ENCODE results near the gene CCDC18. TPM values are rescaled to one million over a fixed set of nuclear protein-coding genes. Genes with fewer than 3 reads are reported as not detected.

Gene CCDC18
- total and polyA plus RNA-seq, 10 donors = 9.0 to 18.2 (median 11.2) TPM

DNA sequence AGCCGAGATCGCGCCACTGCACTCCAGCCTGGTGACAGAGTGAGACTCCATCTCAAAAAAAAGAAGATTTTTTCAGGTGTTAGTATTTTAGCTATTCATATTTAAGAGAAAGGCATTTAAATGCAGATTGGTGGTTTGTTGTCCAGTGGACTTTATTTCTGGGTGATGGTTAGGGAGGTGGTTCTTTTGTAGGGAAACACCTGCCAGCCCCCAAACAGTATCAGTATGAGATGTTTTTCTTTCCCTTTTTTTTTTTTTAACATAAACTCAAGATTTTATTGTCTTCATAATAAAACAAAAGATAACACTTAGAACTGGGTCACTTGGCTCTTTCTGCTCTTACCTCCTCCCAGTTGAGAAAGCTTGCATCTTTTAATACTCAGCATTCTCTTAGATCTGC lies 9.9 kb downstream of the CCDC18 start:
- Histone ChIP-seq H3K9me3 (no peaks in the 10 kb centered on the region), H3K27me3 (replicated peaks in 1 of 7) (no peaks in the 10 kb centered on the region), H3K27ac (no peak overlapping the region), H3K4me3 (no peak overlapping the region), H3K4me1 (peaks cover 0 to 31% (median 15%) of the 10 kb centered on the region in 6 donors), H3K36me3 (peaks cover 0 to 37% (median 4%) of the 10 kb centered on the region in 6 donors)
- TF ChIP-seq, protein P1, sequence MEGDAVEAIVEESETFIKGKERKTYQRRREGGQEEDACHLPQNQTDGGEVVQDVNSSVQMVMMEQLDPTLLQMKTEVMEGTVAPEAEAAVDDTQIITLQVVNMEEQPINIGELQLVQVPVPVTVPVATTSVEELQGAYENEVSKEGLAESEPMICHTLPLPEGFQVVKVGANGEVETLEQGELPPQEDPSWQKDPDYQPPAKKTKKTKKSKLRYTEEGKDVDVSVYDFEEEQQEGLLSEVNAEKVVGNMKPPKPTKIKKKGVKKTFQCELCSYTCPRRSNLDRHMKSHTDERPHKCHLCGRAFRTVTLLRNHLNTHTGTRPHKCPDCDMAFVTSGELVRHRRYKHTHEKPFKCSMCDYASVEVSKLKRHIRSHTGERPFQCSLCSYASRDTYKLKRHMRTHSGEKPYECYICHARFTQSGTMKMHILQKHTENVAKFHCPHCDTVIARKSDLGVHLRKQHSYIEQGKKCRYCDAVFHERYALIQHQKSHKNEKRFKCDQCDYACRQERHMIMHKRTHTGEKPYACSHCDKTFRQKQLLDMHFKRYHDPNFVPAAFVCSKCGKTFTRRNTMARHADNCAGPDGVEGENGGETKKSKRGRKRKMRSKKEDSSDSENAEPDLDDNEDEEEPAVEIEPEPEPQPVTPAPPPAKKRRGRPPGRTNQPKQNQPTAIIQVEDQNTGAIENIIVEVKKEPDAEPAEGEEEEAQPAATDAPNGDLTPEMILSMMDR (IDR thresholded peaks at IDR 0.05 in 8 of 11, conservative IDR thresholded peaks at IDR 0.05 in 3 of 11) = no peak
- no peak for TF ChIP-seq POLR2AphosphoS5 (IDR thresholded peaks at IDR 0.05)
- intact Hi-C loops (cut with DNase I; ENCODE audit: low total_unique reads) = no loop called here
- WGBS, 5 donors = 94 to 99% (median 98%) methylated on average over 3 of the region's 3 CpGs
- DNase-seq = no peak

DNA sequence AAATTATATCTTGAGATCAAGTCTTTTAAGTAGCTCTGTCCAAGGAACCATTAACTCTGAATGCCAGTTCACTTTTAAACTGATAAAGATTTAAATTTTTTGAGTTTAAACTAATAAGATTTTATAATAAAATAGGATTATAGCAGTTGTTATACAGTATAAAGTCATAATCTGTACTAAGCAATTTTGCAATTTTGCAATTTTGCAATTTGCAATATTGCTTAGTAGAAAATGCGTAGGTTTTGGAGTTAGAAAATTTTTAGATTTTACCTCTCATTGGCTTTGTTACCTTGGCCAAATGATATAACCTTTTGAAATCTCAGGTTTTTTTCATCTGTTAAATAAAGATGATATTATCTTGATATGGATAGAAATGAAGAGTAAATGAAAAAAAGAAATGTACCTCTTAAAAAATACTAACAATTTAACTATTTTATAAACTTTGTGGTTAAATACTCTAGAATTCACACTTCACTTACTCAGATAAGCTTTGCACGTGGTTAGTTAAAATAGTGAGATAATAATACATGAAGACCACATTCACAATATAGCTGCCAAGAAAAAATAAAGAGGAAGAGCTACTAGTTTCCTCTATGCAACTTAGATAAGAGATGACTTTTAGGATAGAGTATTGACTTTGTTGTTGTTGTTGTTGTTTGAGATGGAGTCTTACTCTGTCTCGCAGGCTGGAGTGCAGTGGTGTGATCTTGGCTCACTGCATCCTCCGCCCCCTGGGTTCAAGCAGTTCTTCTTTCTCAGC lies 13.9 kb downstream of the CCDC18 start:
- no peak for DNase-seq
- WGBS, 5 donors = 63 to 76% (median 66%) methylated on average over 4 of the region's 4 CpGs

DNA sequence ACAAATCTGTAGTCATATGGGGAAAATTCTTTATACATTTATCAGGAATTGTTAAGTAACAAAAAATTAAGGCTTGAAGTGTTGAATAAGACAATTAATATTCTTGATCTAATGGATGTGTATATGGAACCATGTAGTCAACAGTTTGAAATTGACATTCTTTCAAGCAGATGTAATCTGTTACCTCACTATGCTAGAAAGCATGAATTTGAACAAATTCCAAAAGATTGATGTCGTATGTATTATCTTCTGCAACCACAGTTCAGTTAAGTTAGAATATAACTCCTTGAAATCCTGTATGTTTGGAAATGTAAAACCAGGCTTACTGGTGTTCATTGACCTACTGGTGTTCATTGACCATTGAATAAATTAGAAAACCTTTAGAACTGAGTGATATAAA lies 16.1 kb downstream of the CCDC18 start:
- Histone ChIP-seq H3K9me3 (no peaks in the 10 kb centered on the region), H3K4me1 (no peaks in the 10 kb centered on the region), H3K27ac (no peak overlapping the region), H3K27me3 (replicated peaks in 1 of 7) (no peaks in the 10 kb centered on the region), H3K4me3 (no peak overlapping the region), H3K36me3 (peaks cover 0 to 68% (median 5%) of the 10 kb centered on the region in 6 donors)
- intact Hi-C loops (cut with DNase I; ENCODE audit: low total_unique reads) = no loop called here
- TF ChIP-seq, protein P1 (IDR thresholded peaks at IDR 0.05 in 8 of 11, conservative IDR thresholded peaks at IDR 0.05 in 3 of 11) = no peak
- TF ChIP-seq POLR2A (IDR thresholded peaks at IDR 0.05) = no peak
- TF ChIP-seq POLR2AphosphoS5 (IDR thresholded peaks at IDR 0.05) = no peak
- 94 to 98% (median 95%) methylated on average over 1 of the region's 1 CpG for WGBS, 5 donors
- no peak for DNase-seq

More for the DNA sequence above, 13.9 kb downstream of the CCDC18 start:
- no peaks in the 10 kb centered on the region for H3K27me3 ChIP-seq (replicated peaks in 1 of 7)
- no peaks in the 10 kb centered on the region for H3K9me3 ChIP-seq
- no peaks in the 10 kb centered on the region for H3K4me1 ChIP-seq
- H3K27ac ChIP-seq = no peak overlapping the region
- H3K36me3 ChIP-seq = peaks cover 0 to 66% (median 4%) of the 10 kb centered on the region in 6 donors
- no peak overlapping the region for H3K4me3 ChIP-seq
- TF ChIP-seq POLR2A (IDR thresholded peaks at IDR 0.05) (no peak), POLR2AphosphoS5 (IDR thresholded peaks at IDR 0.05) (no peak)
- TF ChIP-seq, protein P1 (IDR thresholded peaks at IDR 0.05 in 8 of 11, conservative IDR thresholded peaks at IDR 0.05 in 3 of 11) = no peak
- intact Hi-C loops (cut with DNase I; ENCODE audit: low total_unique reads) = no loop called here

DNA sequence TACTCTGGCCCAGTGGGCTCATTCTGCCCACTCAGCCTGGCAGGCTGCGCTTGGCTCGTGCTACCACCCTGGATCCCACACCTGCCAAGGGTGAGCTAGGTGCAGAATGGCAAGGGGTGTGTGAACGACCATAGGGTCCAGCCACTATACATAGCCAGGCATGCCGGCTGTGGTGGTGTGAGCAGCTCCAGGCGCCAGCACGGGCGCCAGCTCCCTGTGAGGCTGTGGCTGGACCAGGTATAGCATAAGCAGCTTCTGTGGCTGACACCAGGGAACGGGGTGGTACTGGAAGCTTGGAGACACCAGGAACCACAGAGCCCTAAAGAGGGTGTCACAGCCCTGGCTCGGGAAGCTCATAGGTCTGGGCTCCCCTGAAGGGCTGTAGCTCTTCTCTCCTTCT lies 18.6 kb downstream of the CCDC18 start:
- no peaks in the 10 kb centered on the region for H3K4me1 ChIP-seq
- no peak for TF ChIP-seq POLR2A (IDR thresholded peaks at IDR 0.05)
- TF ChIP-seq POLR2AphosphoS5 (IDR thresholded peaks at IDR 0.05) = no peak
- TF ChIP-seq, protein P1 (IDR thresholded peaks at IDR 0.05 in 8 of 11, conservative IDR thresholded peaks at IDR 0.05 in 3 of 11) = no peak
- H3K27me3 ChIP-seq (replicated peaks in 1 of 7) = no peaks in the 10 kb centered on the region
- H3K9me3 ChIP-seq = no peaks in the 10 kb centered on the region
- no peak for DNase-seq
- no peak overlapping the region for H3K27ac ChIP-seq
- H3K36me3 ChIP-seq = peaks cover 0 to 75% (median 7%) of the 10 kb centered on the region in 6 donors
- 97 to 100% (median 98%) methylated on average over 2 to 9 of the region's 9 CpGs for WGBS, 5 donors
- no peak overlapping the region for H3K4me3 ChIP-seq
- intact Hi-C loops (cut with DNase I; ENCODE audit: low total_unique reads) = no loop called here

All from spleen (tissue), 11 donors.